HCEC 1CT (cell line): Measurements from ENCODE around the gene MPO.

ENCODE experiments used
- DNase-seq: peaks from one replicate; pipeline ENCODE4 v3.0.0-alpha.2; 2017

Gene MPO

DNA sequence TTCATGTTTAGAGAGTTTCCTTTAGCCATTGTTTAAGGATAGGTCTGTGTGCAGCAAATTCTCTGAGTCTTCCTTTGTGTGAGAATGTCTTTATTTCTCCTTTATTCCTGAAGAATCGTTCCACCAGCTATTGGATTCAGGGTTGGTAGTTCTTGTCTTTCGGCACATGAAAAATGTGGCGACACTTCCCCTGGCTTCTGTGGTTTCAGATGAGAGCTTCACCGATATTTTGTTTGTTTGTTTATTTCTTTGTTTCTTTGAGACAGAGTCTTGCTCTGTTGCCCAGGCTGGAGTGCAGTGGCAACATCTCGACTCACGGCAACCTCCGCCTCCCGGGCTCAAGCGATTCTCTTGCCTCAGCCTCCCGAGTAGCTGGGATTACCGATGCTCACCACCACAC lies 18.6 kb downstream of the MPO start:
- DNase-seq = no peak

DNA sequence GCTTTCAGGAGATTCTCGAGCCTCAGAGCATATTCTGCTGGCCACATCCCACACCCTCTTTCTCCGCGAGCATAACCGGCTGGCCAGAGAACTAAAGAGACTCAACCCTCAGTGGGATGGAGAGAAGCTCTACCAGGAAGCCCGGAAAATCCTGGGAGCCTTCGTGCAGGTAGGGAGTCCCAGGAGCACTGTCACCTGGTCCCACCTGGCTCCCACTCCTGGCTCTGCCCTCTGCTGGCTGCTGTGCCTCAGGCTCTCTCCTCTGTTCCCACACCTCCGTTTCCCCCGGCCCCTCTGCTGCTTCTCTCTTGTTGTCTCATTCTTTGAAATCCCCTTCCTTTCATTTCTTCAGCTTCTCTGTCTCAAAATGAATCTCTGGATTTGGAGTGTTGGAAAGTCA lies 25.9 kb downstream of the MPO start:
- no peak for DNase-seq

- no peak for DNase-seq
Observed at GRCh38 chr17:58253082-58253481, 27.7 kb downstream of the MPO start.

DNA sequence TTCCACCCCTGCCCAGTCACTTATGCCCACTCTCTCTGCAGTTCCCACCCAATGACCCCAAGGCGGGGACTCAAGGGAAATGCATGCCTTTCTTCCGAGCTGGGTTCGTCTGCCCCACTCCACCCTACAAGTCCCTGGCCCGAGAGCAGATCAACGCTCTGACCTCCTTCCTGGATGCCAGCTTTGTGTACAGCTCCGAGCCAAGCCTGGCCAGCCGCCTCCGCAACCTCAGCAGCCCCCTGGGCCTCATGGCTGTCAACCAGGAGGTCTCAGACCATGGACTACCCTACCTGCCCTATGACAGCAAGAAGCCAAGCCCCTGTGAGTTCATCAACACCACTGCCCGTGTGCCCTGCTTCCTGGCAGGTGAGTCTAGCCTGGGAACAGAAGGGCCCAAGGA lies 28.6 kb downstream of the MPO start:
- no peak for DNase-seq

GRCh38 chr17:58250344-58251011 lies 30.3 kb downstream of the MPO start:
- DNase-seq = no peak

DNA sequence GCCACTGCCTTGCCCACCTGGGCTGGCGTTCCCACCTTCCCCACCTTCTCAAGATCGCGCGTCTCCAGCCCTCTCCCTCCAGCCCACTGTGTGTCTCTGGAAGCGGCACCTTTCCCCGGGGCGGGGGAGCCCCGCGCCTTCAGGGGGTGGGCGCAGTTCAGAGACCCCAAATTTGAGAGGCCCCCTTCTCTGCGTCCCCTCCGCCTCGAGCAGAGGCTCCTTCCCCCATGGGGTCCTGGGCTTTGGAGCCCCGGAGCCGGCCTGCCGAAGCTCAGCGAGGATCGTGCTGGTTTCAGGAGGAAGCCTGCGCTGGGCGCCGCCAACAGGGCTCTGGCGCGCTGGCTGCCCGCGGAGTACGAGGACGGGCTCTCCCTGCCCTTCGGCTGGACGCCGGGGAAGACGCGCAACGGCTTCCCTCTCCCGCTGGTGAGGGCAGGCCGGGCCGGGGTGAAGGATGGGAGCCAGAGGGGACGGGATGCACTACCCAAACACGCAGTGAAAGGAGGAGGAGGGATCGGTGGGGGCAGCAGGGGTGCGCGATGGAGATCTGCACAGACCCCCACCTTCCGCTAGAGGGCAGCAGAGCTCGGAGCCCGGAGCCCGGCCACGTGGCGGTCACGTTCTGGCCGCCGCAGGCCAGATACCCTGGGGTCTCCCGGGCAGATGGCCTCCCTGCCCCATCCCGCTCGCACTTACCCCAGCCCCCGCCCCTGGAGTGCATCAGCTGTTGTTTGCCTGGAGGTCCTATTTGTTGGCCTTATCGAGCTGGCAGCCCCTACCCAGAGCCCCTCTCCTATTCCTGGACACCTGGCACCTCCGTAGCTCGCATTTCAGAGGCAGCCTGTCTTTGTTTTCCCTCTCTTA lies 31.2 kb downstream of the MPO start:
- peak; percentile 25 for DNase-seq

DNA sequence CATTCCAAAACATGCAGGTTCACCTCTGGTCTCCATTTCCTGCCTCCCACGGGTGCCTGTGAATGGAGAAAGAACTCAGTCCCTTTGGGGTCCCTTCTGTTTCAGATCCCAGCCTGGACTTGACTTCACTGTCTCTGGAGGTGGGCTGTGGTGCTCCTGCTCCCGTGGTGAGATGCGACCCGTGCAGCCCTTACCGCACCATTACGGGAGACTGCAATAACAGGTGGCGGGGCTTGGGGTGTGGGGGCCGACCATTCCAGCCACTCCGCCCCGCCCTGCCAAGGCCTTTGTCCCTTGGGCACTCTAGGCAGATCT lies 31.8 kb downstream of the MPO start:
- DNase-seq = no peak

DNA sequence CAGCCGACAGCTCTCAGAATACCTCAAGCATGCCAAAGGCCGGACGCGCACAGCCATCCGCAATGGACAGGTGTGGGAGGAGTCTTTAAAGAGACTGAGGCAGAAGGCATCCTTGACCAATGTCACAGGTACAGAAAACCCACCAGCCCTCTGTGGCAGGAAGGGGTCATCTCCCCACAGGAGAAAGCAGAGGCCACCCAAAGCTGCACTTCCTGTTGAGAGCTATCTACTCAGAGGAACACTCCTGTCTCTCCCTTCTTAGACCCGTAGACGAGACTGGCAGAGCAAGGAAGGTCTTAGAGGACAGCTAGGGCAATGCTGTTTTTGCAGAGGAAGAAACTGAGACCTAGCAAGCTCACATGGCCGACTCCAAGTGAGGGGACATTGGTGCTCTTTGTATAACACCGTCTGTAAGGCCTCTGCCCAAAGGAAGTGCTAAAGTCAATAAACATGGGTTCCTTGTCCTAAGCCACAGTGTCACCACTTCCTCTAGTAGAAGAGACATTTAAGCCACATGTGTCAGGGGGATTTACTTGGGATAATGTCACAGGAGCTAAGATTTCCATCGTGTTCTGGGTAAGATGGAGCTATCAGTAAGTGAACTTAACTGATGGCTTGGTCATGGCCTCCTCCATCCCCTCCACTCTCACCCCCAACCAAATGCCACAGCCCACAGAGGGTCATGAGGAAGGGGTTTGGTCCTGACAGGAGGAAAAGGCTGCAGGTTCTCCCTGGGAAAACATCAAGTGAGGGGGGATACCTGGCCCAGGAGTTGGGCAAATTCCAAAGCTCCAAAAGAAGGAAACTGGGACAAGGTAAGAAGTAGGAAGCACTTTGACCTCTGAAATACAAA lies 33.0 kb downstream of the MPO start:
- no peak for DNase-seq

GRCh38 chr17:58246781-58247180 lies 34.0 kb downstream of the MPO start:
- DNase-seq = no peak

- DNase-seq = no peak
Observed at GRCh38 chr17:58246104-58246740, 34.5 kb downstream of the MPO start.

GRCh38 chr17:58245428-58246103 lies 35.2 kb downstream of the MPO start:
- no peak for DNase-seq

DNA sequence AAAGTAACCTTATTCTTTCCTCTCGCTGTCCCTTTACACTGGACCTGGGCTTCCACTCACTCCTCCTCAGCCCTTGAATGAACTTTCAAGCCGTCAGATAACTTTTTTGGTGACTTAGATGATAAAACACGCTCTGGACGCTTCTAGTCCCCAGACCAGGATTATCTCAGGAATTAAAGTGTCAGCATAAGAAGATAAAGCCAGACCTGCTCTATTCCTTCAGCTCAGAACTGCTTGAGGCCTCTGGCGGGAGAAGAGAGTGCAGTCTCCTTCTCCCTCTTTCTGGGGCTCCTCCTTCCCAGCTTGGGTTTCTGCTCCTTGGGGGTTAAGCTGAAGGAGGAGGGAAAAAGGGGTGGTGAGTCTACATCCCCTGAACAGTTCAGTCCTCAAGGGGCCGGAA lies 35.8 kb downstream of the MPO start:
- no peak for DNase-seq

- no peak for DNase-seq
Observed at GRCh38 chr17:58242171-58242784, 38.5 kb downstream of the MPO start.

GRCh38 chr17:58239987-58240386 lies 40.7 kb downstream of the MPO start:
- DNase-seq = no peak

GRCh38 chr17:58238147-58238634 lies 42.5 kb downstream of the MPO start, which contains the start of gene LPO:
LPO (plus strand) TSS chr17:58238584; CDS start chr17:58242980, 4,396 bp downstream.
- DNase-seq = no peak

- DNase-seq = no peak
Observed at GRCh38 chr17:58236394-58236793, 44.3 kb downstream of the MPO start.

DNA sequence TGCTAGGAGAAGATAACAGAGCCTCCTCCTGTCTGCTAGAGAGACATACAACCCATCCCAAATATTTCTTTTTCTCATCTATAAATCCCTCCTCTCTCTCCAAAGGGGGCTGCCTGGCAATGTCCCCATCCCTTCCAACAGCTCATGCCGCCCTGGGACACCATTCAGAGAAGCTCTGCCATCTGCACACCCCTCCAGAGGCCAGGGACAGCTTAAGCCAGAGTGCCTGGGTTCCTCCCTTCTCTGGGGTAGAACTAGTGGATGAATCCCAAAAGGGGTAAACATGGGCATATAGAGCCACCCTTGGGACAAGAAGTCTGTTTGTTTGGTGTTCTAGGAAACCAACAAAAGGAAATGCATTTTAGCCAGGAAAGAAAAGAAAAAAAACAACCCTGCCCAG lies 44.9 kb downstream of the MPO start:
- no peak for DNase-seq

GRCh38 chr17:58234512-58234911 lies 46.2 kb downstream of the MPO start:
- no peak for DNase-seq

GRCh38 chr17:58233543-58233942 lies 47.2 kb downstream of the MPO start:
- DNase-seq = no peak

DNA sequence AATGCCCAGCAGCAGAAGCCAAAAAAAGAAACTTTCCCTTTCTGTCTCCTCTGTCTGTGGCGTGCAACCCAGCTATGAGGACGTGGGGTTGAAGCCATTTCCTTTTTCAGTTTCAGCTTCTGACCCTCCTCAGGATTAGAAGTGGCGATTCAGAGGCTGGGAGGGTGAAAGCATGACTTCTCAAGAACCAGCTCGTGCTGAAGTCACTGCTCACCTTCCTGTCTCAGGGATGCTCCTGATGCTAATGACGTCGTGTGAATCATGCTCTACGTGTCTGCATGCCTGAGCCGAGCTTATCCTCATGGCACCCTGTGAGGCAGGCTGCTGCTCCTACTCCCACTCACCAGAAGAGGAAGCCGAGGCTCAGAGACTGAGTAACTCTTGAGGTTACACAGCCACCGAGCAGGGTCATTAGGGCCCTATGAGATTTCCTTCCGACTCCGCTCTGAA lies 48.0 kb downstream of the MPO start:
- peak; percentile 37 for DNase-seq

GRCh38 chr17:58231641-58232040 lies 49.1 kb downstream of the MPO start:
- peak; percentile 3 for DNase-seq

- no peak for DNase-seq
Observed at GRCh38 chr17:58229881-58230280, 50.9 kb downstream of the MPO start.
